ENCODE results near the gene CAB39. TPM values are rescaled to one million over a fixed set of nuclear protein-coding genes. Genes with fewer than 3 reads are reported as not detected.

The CAB39 gene
- total RNA-seq, 1 donor from 2014 or later: 66.6 TPM

GRCh38 chr2:230865766-230866755, 153.4 kb downstream of the CAB39 start:
- H3K9me3 ChIP-seq (ENCODE audit: insufficient read depth, low read depth, low read length): no peaks in the 10 kb centered on the region
- Mint-ChIP-seq H3K36me3 (ENCODE audit: low read depth, unreplicated experiment) (peaks cover 3% of the 10 kb centered on the region), H3K27ac (ENCODE audit: unreplicated experiment) (no peak overlapping the region), H3K4me1 (ENCODE audit: low read depth, unreplicated experiment) (peaks cover 44% of the 10 kb centered on the region), H3K9me3 (ENCODE audit: unreplicated experiment) (no peaks in the 10 kb centered on the region), H3K4me3 (ENCODE audit: unreplicated experiment) (peak overlapping the region; percentile 91), H3K27me3 (ENCODE audit: low read depth, unreplicated experiment) (peaks cover 23% of the 10 kb centered on the region)
- H3K79me2 ChIP-seq (ENCODE audit: insufficient read depth, low read length): peaks cover 20% of the 10 kb centered on the region
- FAIRE-seq: no peak
- no peak for DNase-seq (ENCODE audit: low read depth)
- H3K4me2 ChIP-seq (ENCODE audit: low read length): peak overlapping the region; percentile 93
- peak overlapping the region; percentile 73 for H3K9ac ChIP-seq (ENCODE audit: low read length)
- peak overlapping the region; percentile 67 for H3K4me3 ChIP-seq (ENCODE audit: insufficient read depth, low read depth, low read length)
- H3K27me3 ChIP-seq (ENCODE audit: insufficient read depth, low read length): peaks cover 14% of the 10 kb centered on the region
- peaks cover 33% of the 10 kb centered on the region for H3K4me1 ChIP-seq (ENCODE audit: insufficient read depth, low read length)
- H3K36me3 ChIP-seq (ENCODE audit: insufficient read depth, low read length): no peaks in the 10 kb centered on the region
- no peak overlapping the region for H3K27ac ChIP-seq (ENCODE audit: low read depth, low read length)
- peak overlapping the region; percentile 42 for H2AFZ ChIP-seq (ENCODE audit: low read depth, low read length)
- TF ChIP-seq CTCF (IDR thresholded peaks at IDR 0.05; ENCODE audit: insufficient read depth, low read depth, low read length): no peak
- no peak for TF ChIP-seq EZH2 (IDR thresholded peaks at IDR 0.05; ENCODE audit: insufficient read depth, low read length)
- peaks cover 47% of the 10 kb centered on the region for H4K20me1 ChIP-seq (ENCODE audit: insufficient read depth, low read length)

GRCh38 chr2:230866756-230867523, 154.3 kb downstream of the CAB39 start:
- peaks cover 6% of the 10 kb centered on the region for H3K27me3 ChIP-seq (ENCODE audit: insufficient read depth, low read length)
- peak overlapping the region; percentile 77 for H3K27ac Mint-ChIP-seq (ENCODE audit: unreplicated experiment)
- H3K9me3 Mint-ChIP-seq (ENCODE audit: unreplicated experiment): no peaks in the 10 kb centered on the region
- H3K36me3 Mint-ChIP-seq (ENCODE audit: low read depth, unreplicated experiment): peaks cover 3% of the 10 kb centered on the region
- no peaks in the 10 kb centered on the region for H3K9me3 ChIP-seq (ENCODE audit: insufficient read depth, low read depth, low read length)
- H3K36me3 ChIP-seq (ENCODE audit: insufficient read depth, low read length): no peaks in the 10 kb centered on the region
- peak overlapping the region; percentile 91 for H3K4me3 Mint-ChIP-seq (ENCODE audit: unreplicated experiment)
- no peak for FAIRE-seq
- H3K4me1 ChIP-seq (ENCODE audit: insufficient read depth, low read length): peaks cover 33% of the 10 kb centered on the region
- no peak overlapping the region for H3K9ac ChIP-seq (ENCODE audit: low read length)
- H3K79me2 ChIP-seq (ENCODE audit: insufficient read depth, low read length): peaks cover 20% of the 10 kb centered on the region
- peaks cover 56% of the 10 kb centered on the region for H4K20me1 ChIP-seq (ENCODE audit: insufficient read depth, low read length)
- peak overlapping the region; percentile 93 for H3K4me2 ChIP-seq (ENCODE audit: low read length)
- H2AFZ ChIP-seq (ENCODE audit: low read depth, low read length): no peak overlapping the region
- peaks cover 14% of the 10 kb centered on the region for H3K27me3 Mint-ChIP-seq (ENCODE audit: low read depth, unreplicated experiment)
- peaks cover 45% of the 10 kb centered on the region for H3K4me1 Mint-ChIP-seq (ENCODE audit: low read depth, unreplicated experiment)
- H3K27ac ChIP-seq (ENCODE audit: low read depth, low read length): no peak overlapping the region
- H3K4me3 ChIP-seq (ENCODE audit: insufficient read depth, low read depth, low read length): no peak overlapping the region
- no peak for DNase-seq (ENCODE audit: low read depth)
- TF ChIP-seq CTCF (IDR thresholded peaks at IDR 0.05; ENCODE audit: insufficient read depth, low read depth, low read length): no peak
- TF ChIP-seq EZH2 (IDR thresholded peaks at IDR 0.05; ENCODE audit: insufficient read depth, low read length): no peak
